Esophagus muscularis mucosa (tissue), 4 donors: Measurements from ENCODE around the gene LMO3.
A peak's percentile ranks its signal among the peaks of the same experiment; 100 is the strongest.

Source experiments
- EP300 ChIP-seq: sonication (generic); formaldehyde crosslinking; IDR thresholded peaks from one replicate; pipeline ENCODE4 v1.6.1; 2017; ENCODE audit warnings: antibody characterized with exemption
- POLR2A ChIP-seq: fragments of 450-650 bp; IDR thresholded peaks from one replicate; pipeline ENCODE4 v1.6.1; 2017; ENCODE audit warnings: antibody characterized with exemption, moderate library complexity, mild to moderate bottlenecking, low read depth
- POLR2AphosphoS5 ChIP-seq, 2 donors: sonication (generic); formaldehyde crosslinking; IDR thresholded peaks; one replicate each; pipeline ENCODE4 v1.6.1; 2017; ENCODE audit warnings: antibody characterized with exemption in 2 of 2
- TF ChIP-seq, protein P1 (sequence below), 3 experiments: fragments of 200-600 bp in 2 of 3; fragments of 450-650 bp in 1 of 3; sonication (generic) in 2 of 3; IDR thresholded peaks; one replicate each; pipeline ENCODE4 v1.5.1; 2017 to 2019; ENCODE audit warnings: antibody characterized with exemption in 3 of 3, mild to moderate bottlenecking in 2 of 3, moderate library complexity in 1 of 3

GRCh38 chr12:16604596-16605252 is 1.2 kb downstream of the LMO3 start:
- TF ChIP-seq POLR2A (no peak), POLR2AphosphoS5 (IDR thresholded peaks at IDR 0.05) (peak; percentile 28 to 39), EP300 (no peak)
- TF ChIP-seq, protein P1, sequence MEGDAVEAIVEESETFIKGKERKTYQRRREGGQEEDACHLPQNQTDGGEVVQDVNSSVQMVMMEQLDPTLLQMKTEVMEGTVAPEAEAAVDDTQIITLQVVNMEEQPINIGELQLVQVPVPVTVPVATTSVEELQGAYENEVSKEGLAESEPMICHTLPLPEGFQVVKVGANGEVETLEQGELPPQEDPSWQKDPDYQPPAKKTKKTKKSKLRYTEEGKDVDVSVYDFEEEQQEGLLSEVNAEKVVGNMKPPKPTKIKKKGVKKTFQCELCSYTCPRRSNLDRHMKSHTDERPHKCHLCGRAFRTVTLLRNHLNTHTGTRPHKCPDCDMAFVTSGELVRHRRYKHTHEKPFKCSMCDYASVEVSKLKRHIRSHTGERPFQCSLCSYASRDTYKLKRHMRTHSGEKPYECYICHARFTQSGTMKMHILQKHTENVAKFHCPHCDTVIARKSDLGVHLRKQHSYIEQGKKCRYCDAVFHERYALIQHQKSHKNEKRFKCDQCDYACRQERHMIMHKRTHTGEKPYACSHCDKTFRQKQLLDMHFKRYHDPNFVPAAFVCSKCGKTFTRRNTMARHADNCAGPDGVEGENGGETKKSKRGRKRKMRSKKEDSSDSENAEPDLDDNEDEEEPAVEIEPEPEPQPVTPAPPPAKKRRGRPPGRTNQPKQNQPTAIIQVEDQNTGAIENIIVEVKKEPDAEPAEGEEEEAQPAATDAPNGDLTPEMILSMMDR (IDR thresholded peaks at IDR 0.05), result no peak
